HG02970 (cell line): Measurements from ENCODE around the gene PNPLA1.

Source experiments
- ATAC-seq: cut with Tn5 transposase; IDR thresholded peaks from one replicate; pipeline ENCODE4 v1.9.1; 2021; ENCODE audit warnings: mild to moderate bottlenecking, moderate library complexity, moderate number of reproducible peaks; ENCODE audit not compliant: unreplicated experiment, low FRiP score

The PNPLA1 gene

DNA sequence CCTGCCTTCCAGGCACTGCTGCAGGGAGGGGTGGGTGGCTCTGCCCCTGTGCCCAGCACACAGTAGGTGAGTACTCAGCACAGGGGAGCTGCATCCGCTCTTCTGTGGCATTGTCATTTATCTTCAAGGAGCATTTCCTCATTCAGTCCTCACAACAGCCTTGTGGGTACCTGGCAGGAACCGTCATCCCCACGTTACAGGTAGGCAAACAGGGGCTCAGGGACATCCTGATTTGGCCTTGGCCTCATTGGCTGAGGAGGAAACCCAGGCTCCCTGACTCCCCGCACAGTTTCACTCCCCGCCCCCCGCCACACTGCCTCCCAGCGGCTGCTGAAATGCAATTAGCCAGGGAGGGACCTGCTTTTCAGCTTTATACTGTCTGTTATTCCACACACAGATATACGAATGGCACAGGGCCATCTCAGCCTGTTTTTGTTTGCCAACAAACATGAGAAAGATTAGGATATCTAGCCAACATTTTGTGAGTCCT is 24.2 kb upstream of the PNPLA1 start:
- ATAC-seq, result no peak

GRCh38 chr6:36246506-36247268 is 23.2 kb upstream of the PNPLA1 start:
- ATAC-seq, result no peak

- no peak for ATAC-seq
These were observed 22.2 kb upstream of the PNPLA1 start for GRCh38 chr6:36247693-36248092.

DNA sequence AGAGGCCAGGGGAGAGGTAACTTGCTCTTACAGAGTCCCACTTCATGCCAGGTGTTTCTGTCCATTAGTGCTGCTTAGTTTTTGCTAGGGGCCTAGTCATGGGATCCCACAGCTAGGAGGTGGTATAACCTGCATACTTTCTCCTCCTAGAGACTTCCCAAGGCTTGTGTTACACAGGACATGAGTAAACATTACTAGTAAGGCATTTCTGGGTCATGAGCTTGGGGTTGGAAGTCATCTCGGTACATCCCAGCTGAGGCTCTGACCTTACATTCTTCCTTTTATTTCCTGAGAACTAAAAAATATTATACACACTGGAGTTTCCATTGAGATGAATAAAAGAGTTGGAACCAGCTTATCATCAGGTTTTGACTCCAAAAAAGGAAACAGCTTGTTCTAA is 20.9 kb upstream of the PNPLA1 start:
- no peak for ATAC-seq

DNA sequence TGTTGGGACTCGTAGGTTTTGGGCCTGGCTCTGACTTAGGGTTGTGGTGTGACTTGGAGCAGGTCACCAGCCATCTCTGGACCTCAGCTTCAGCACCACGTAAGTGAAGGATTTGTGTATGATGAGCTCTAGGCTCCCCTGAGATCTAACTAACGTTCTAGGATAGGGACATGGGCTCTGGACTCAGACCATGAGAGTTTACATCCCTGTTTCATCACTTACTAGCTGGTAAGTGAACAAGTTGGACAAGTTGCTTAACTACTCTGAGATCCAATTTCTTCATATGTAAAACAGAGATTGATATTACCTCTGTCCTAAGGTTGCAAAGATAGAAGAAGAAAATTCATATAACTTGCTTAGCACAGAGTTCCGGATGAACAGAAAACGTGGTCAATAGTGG is 20.3 kb upstream of the PNPLA1 start:
- no peak for ATAC-seq

GRCh38 chr6:36252005-36252404 is 17.9 kb upstream of the PNPLA1 start:
- ATAC-seq, result no peak

GRCh38 chr6:36263390-36264000 is 6.4 kb upstream of the PNPLA1 start:
- no peak for ATAC-seq

DNA sequence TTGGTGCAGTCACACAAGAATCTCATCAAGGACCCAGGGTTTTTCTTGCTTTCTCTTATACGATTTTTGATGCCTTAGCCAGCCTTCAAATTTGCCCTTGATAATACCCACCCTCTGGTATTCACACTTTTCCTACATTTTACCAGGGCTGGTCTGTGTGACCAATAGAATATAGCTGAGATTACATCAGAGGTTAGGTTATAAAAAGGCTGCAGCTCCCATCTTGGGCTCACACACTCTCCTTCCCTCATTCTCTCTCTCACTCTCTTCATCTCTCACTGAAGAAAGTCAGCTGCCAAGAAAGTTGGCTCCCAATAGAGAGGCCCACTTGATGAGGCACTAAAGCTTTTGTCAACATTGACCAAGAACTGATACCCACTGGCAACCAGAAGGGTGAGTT is 4.1 kb upstream of the PNPLA1 start:
- ATAC-seq, result no peak

GRCh38 chr6:36266913-36267644 is 2.8 kb upstream of the PNPLA1 start:
- ATAC-seq, result no peak

DNA sequence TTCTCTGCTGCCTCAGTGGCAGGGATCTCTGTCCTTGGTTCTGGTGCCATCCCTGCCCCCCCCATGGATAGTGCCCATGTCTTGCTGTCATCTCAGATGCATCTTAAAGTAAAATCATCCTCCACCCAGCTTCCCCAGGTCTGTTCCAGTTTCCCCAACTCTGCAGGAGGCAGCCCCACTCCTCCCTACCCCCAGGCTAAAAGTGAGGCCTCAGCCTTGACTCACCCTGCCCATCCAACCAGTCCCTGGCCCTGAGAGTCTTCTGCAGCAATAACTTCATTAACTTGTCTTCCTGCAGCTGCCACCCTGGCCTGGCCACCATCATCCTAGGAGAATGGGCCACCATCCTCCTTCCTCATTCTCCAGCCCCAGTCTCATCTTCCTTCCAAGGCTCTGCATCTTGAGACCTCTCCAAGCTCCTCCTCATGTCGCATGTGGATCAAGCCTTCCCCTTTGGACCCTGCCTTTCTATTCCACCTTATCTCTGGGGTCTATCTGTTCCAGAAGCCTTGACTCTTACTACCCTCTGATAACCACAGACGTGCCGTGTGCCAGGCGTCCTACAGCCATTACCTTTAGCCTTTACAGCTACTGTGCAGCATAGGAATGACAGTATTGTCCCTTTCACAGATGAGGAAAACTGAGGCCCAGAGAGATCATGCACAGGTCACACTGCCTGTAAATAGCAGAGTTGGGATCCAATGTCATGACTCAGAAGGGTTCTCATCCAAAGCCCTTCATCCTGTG is 2.0 kb upstream of the PNPLA1 start:
- ATAC-seq, result no peak

DNA sequence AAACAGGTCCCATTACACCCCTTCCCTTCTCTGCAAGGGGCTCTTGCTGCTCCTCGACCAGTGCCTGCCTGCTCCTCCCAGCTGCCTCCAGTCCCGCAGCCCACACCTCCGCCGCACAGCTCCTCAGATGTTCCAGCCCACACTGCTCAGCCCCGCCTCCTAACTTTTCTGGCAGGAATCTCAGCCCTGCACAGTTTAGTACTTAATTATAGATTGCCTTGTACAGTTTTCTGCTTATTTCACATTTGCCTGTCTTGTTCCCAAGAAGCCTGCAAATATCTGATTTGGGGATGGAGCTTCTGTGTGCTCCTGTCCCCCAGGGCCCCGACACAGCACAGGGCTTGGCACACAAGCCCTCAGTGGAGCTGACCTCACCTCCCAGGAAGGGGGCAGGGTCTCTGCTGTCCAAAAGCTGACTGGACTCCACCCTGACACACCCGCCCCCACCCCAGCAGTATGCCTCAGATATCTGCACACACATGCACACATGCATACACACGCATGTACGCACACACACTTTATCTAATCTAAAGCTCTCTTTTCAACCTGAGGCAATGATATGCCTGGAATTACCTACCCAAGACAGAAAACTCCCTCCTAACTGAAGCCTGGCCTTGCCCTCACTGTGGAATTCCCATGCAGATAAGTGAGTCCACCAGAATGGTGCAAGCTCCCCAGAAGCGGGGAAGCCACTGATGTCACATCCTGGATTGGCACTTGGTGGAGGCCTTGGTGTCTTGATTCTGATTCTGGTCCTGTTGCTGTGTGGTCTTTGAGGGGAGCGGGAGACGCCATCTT is 1.2 kb upstream of the PNPLA1 start:
- no peak for ATAC-seq

DNA sequence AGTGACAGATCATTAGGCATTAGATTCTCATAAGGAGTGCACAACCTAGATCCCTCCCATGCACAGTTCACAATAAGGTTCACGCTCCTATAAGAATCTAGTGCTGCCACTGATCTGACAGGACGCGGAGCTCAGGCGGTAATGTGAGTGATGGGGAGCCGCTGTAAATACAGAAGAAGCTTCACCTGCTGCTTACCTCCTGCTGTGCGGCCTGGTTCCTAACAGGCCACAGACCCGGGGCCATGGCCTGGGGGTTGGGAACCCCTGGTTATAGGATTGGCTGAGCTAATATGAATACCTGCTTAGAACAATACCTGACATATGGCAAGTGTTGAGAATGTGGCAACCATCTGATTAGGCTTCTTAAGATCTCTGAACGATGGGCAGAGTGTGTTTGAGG is 2.4 kb downstream of the PNPLA1 start:
- no peak for ATAC-seq

DNA sequence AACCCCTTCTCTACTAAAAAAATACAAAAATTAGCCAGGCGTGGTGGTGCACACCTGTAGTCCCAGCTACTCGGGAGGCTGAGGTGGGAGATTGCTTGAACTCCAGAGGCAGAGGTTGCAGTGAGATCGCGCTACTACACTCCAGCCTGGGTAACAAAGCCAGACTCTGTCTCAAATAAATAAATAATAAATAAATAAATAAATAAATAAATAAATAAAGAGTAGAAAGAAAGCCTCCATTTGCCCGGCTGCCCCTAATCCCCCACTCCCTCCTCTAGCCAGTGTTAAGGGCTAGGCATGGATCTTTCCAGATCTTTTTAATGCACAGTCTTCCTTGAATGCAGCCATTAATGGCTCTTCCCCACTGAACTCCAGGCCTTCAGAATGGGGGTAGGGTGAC is 3.2 kb downstream of the PNPLA1 start:
- no peak for ATAC-seq

GRCh38 chr6:36273802-36274514 is 4.1 kb downstream of the PNPLA1 start:
- ATAC-seq, result no peak

DNA sequence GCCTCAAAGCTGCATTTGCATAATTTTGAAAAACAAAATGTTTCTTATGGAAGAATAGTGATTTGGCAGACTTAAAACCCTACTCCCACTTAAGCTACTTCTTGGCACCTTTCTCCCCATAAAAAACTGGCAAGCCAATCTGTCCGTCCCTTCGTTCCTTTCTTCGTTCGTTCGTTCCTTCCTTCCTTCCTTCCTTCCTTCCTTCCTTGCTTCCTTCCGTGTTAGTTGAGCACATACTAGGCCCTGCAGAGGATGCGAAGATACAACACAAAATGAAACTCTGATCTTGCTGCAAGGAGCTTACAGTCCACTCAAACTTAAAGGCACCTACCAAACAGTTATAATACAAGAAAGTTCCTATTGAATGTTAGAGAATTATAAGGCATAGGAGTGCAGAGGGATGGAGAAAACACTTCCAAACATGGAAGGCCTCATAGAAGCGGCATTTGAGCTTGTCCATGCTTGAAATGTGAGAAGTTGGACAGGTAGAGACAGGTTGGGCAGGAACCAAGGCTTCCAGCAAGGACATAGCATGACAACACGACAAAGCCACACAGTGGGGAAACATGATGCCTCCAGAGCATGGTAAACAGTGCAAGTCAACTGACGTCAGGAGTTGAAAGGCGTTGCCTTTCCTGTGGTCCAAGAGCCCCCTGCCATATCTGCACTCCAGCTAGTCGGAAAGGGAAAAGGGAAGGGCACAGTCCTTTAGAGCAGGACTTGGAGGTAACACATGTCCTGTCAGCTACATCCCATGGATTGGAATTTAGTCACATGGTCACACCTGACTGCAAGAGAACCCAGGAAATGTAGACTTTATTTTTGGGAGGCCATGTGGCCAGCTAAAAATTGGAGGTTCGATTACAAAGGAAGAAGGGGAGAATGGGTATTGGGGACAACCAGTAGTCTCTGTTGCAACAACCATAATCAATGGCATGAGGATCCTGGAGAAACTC is 7.0 kb downstream of the PNPLA1 start:
- no peak for ATAC-seq

DNA sequence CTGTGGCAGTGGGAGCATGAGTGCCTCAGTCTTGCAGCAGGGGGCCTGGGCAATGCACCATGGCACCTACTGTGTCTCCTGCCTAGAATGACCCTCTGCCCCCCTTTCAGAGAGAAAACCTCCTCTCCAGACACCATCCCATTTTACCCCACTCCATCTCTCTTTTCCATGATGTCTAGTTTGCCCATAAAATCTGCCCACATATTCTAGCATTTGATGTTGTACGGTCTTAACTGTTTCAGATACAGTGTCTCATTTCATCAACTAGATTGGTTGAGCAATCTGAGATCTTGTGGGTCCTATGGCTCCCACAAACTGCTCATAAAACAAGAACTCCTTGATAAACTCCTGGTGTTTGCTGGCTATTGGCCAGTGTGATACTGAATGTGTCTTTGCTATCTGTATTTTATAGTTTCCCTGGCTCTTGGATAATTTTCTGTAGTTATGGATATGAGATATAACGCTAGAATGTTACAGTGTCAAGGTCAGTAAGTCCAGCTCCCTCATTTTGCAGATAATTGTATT is 8.1 kb downstream of the PNPLA1 start:
- ATAC-seq, result no peak

- ATAC-seq, result no peak
These were observed 10.6 kb downstream of the PNPLA1 start for GRCh38 chr6:36280467-36280866.

- ATAC-seq, result no peak
These were observed 11.1 kb downstream of the PNPLA1 start for GRCh38 chr6:36280983-36281382.
